GM21526 (cell line): ENCODE results near the gene PVALEF.

ENCODE experiments used
- ATAC-seq: cut with Tn5 transposase; IDR thresholded peaks from one replicate; pipeline ENCODE4 v1.9.1; 2021; ENCODE audit warnings: moderate library complexity; ENCODE audit not compliant: unreplicated experiment, low FRiP score

The PVALEF gene

GRCh38 chr17:81194225-81194760 lies 29.0 kb downstream of the PVALEF start:
- no peak for ATAC-seq

- ATAC-seq: no peak
Observed at GRCh38 chr17:81194941-81195901, 29.9 kb downstream of the PVALEF start.

GRCh38 chr17:81195941-81196495 lies 30.7 kb downstream of the PVALEF start:
- no peak for ATAC-seq

- no peak for ATAC-seq
Observed at GRCh38 chr17:81196505-81197408, 31.4 kb downstream of the PVALEF start.

- no peak for ATAC-seq
Observed at GRCh38 chr17:81197409-81197795, 32.1 kb downstream of the PVALEF start.

- ATAC-seq: no peak
Observed at GRCh38 chr17:81197831-81198490, 32.7 kb downstream of the PVALEF start.

- no peak for ATAC-seq
Observed at GRCh38 chr17:81198826-81199481, 33.6 kb downstream of the PVALEF start.

GRCh38 chr17:81199482-81199830 lies 34.1 kb downstream of the PVALEF start:
- no peak for ATAC-seq

- no peak for ATAC-seq
Observed at GRCh38 chr17:81200201-81200600, 34.9 kb downstream of the PVALEF start.

GRCh38 chr17:81200695-81201580 lies 35.6 kb downstream of the PVALEF start:
- ATAC-seq: no peak

- ATAC-seq: no peak
Observed at GRCh38 chr17:81202318-81202717, 37.0 kb downstream of the PVALEF start.

GRCh38 chr17:81203136-81203535 lies 37.8 kb downstream of the PVALEF start:
- no peak for ATAC-seq

GRCh38 chr17:81204578-81204977 lies 39.3 kb downstream of the PVALEF start:
- ATAC-seq: no peak

- no peak for ATAC-seq
Observed at GRCh38 chr17:81206166-81206565, 40.9 kb downstream of the PVALEF start.

- ATAC-seq: no peak
Observed at GRCh38 chr17:81206657-81207056, 41.4 kb downstream of the PVALEF start.

GRCh38 chr17:81207610-81208581 lies 42.6 kb downstream of the PVALEF start:
- no peak for ATAC-seq

GRCh38 chr17:81208651-81209050 lies 43.3 kb downstream of the PVALEF start:
- no peak for ATAC-seq

GRCh38 chr17:81209141-81209540 lies 43.8 kb downstream of the PVALEF start:
- no peak for ATAC-seq
